Prostate gland (tissue), 2 donors: Measurements from ENCODE around the gene ANO8. TPM values are rescaled to one million over a fixed set of nuclear protein-coding genes. Genes with fewer than 3 reads are reported as not detected.

Source experiments
- DNase-seq: peaks from one replicate; pipeline ENCODE4 v3.0.0-alpha.2; 2019; ENCODE audit warnings: low spot score
- H3K27ac ChIP-seq, 2 donors: fragments of 200-600 bp; sonication (generic); 2 replicates each; pipeline ENCODE4 v1.5.1; 2017 to 2019
- H3K27me3 ChIP-seq: fragments of 200-600 bp; sonication (generic); replicated peaks from 2 replicates; pipeline ENCODE4 v1.5.1; 2019; ENCODE audit not compliant: insufficient read depth
- H3K36me3 ChIP-seq, 2 donors: fragments of 200-600 bp; sonication (generic); 1 replicate in 1 of 2; 2 replicates in 1 of 2; pipeline versions ENCODE4 v1.5.1 to v1.8.1; 2017 to 2019
- H3K4me1 ChIP-seq: fragments of 200-600 bp; sonication (generic); replicated peaks from 2 replicates; pipeline ENCODE4 v1.5.1; 2019
- H3K4me3 ChIP-seq, 2 donors: fragments of 200-600 bp; sonication (generic); 2 replicates each; pipeline ENCODE4 v1.5.1; 2017 to 2019
- H3K9me3 ChIP-seq: fragments of 200-600 bp; sonication (generic); 2 replicates; pipeline ENCODE4 v1.5.1; 2017
- CTCF ChIP-seq, 4 experiments: fragments of 200-600 bp in 2 of 4; fragments of 450-650 bp in 2 of 4; sonication (generic) in 2 of 4; IDR thresholded peaks; 1 replicate in 3 of 4; 2 replicates in 1 of 4; pipeline ENCODE4 v1.5.1; 2016 to 2019; ENCODE audit warnings: antibody characterized with exemption in 4 of 4, mild to moderate bottlenecking in 2 of 4, moderate library complexity in 2 of 4
- POLR2A ChIP-seq: fragments of 450-650 bp; IDR thresholded peaks from one replicate; pipeline ENCODE4 v1.6.1; 2016; ENCODE audit warnings: antibody characterized with exemption, mild to moderate bottlenecking
- POLR2AphosphoS5 ChIP-seq: sonication (generic); formaldehyde crosslinking; IDR thresholded peaks from one replicate; pipeline ENCODE4 v1.6.1; 2017; ENCODE audit warnings: antibody characterized with exemption
- WGBS: methylation state at CpG from one replicate; pipeline ENCODE4 v1.1.5; 2018; 5-methylcytosine and 5-hydroxymethylcytosine counted together
- intact Hi-C: fragments of 100-400 bp; cut with DNase I; formaldehyde crosslinking; loops from one replicate; pipeline ENCODE4 v1.14.2; 2022
- total RNA-seq, 2 donors: library from RNA; depleted of rRNA; stranded (reverse); fragments of >200 nt; gene quantifications; one replicate each; pipeline ENCODE4 v1.1.0, GENCODE V29; 2016

The ANO8 gene
- total RNA-seq, 2 donors from 2014 or later = 9.8 to 10.1 TPM

GRCh38 chr19:17358395-17358794 is 23.7 kb upstream of the ANO8 start:
- Histone ChIP-seq H3K4me3 (no peak overlapping the region), H3K9me3 (no peaks in the 10 kb centered on the region), H3K4me1 (no peaks in the 10 kb centered on the region), H3K36me3 (no peaks in the 10 kb centered on the region), H3K27ac (no peak overlapping the region), H3K27me3 (no peaks in the 10 kb centered on the region)
- intact Hi-C loops = no loop called here
- TF ChIP-seq POLR2A (no peak), POLR2AphosphoS5 (no peak)
- WGBS = 85% methylated on average over 7 of the region's 7 CpGs
- DNase-seq = no peak

- no peaks in the 10 kb centered on the region for H3K27me3 ChIP-seq
- H3K4me3 ChIP-seq = no peak overlapping the region
- intact Hi-C loops = no loop called here
- 36% methylated on average over 11 of the region's 11 CpGs for WGBS
- H3K36me3 ChIP-seq = no peaks in the 10 kb centered on the region
- no peak for TF ChIP-seq CTCF (IDR thresholded peaks at IDR 0.05)
- no peak for TF ChIP-seq POLR2AphosphoS5
- TF ChIP-seq POLR2A = no peak
- no peak for DNase-seq
- H3K9me3 ChIP-seq = no peaks in the 10 kb centered on the region
- no peaks in the 10 kb centered on the region for H3K4me1 ChIP-seq
- no peak overlapping the region for H3K27ac ChIP-seq
These were observed 23.1 kb upstream of the ANO8 start for GRCh38 chr19:17357724-17358123.

- H3K4me1 ChIP-seq = no peaks in the 10 kb centered on the region
- no peak for DNase-seq
- H3K9me3 ChIP-seq = no peaks in the 10 kb centered on the region
- WGBS = 84% methylated on average over 7 of the region's 7 CpGs
- TF ChIP-seq POLR2AphosphoS5 = no peak
- TF ChIP-seq CTCF (IDR thresholded peaks at IDR 0.05) = no peak
- no peak for TF ChIP-seq POLR2A
- no peaks in the 10 kb centered on the region for H3K27me3 ChIP-seq
- H3K4me3 ChIP-seq = no peak overlapping the region
- H3K27ac ChIP-seq = no peak overlapping the region
- intact Hi-C loops = no loop called here
- H3K36me3 ChIP-seq = no peaks in the 10 kb centered on the region
These were observed 22.5 kb upstream of the ANO8 start for GRCh38 chr19:17357078-17357666.

- TF ChIP-seq POLR2AphosphoS5 = no peak
- no peak for TF ChIP-seq POLR2A
- no peak for TF ChIP-seq CTCF (IDR thresholded peaks at IDR 0.05)
- H3K4me1 ChIP-seq = no peaks in the 10 kb centered on the region
- no peaks in the 10 kb centered on the region for H3K36me3 ChIP-seq
- intact Hi-C loops = no loop called here
- no peaks in the 10 kb centered on the region for H3K27me3 ChIP-seq
- 78% methylated on average over 8 of the region's 8 CpGs for WGBS
- H3K4me3 ChIP-seq = no peak overlapping the region
- H3K9me3 ChIP-seq = no peaks in the 10 kb centered on the region
- DNase-seq = no peak
- H3K27ac ChIP-seq = no peak overlapping the region
These were observed 18.7 kb upstream of the ANO8 start for GRCh38 chr19:17353386-17353785.

GRCh38 chr19:17352608-17353280 is 18.1 kb upstream of the ANO8 start:
- Histone ChIP-seq H3K27me3 (no peaks in the 10 kb centered on the region), H3K9me3 (no peaks in the 10 kb centered on the region), H3K4me3 (no peak overlapping the region), H3K36me3 (no peaks in the 10 kb centered on the region), H3K27ac (no peak overlapping the region), H3K4me1 (no peaks in the 10 kb centered on the region)
- intact Hi-C loops = no loop called here
- TF ChIP-seq POLR2A (no peak), POLR2AphosphoS5 (no peak), CTCF (IDR thresholded peaks at IDR 0.05) (no peak)
- no peak for DNase-seq
- 38% methylated on average over 13 of the region's 14 CpGs for WGBS
